Esophagus squamous epithelium (tissue), 4 donors: Measurements from ENCODE around the gene KCNQ1.

Source experiments
- POLR2A ChIP-seq, 4 donors: fragments of 450-650 bp; IDR thresholded peaks; one replicate each; pipeline ENCODE4 v1.6.1; 2017; ENCODE audit warnings: antibody characterized with exemption in 4 of 4, mild to moderate bottlenecking in 4 of 4, moderate library complexity in 3 of 4
- TF ChIP-seq, protein P1 (sequence below), 6 experiments: fragments of 450-650 bp in 4 of 6; fragments of 200-600 bp in 2 of 6; sonication (generic) in 2 of 6; IDR thresholded peaks; one replicate each; pipeline ENCODE4 v1.5.1; 2016 to 2019; ENCODE audit warnings: antibody characterized with exemption in 6 of 6, mild to moderate bottlenecking in 4 of 6, moderate library complexity in 4 of 6

DNA sequence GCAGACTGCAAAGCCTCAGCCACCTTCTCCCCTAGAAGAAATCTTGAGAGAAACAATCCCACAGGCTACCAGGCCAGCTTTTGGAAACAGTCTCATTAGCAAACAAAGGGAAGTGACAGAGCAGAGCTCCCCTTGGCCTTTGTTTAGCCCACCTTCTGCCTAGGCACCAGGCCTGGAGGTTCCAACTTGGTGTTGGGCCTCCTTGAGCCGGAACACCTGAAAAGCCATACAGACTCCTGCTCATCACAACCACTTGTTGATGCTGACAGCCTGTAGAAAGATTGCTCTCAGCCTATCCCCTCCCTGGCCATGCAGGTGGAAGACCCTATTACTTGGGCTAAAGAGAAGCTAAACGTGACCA lies 228.4 kb downstream of the KCNQ1 start:
- TF ChIP-seq, protein P1, sequence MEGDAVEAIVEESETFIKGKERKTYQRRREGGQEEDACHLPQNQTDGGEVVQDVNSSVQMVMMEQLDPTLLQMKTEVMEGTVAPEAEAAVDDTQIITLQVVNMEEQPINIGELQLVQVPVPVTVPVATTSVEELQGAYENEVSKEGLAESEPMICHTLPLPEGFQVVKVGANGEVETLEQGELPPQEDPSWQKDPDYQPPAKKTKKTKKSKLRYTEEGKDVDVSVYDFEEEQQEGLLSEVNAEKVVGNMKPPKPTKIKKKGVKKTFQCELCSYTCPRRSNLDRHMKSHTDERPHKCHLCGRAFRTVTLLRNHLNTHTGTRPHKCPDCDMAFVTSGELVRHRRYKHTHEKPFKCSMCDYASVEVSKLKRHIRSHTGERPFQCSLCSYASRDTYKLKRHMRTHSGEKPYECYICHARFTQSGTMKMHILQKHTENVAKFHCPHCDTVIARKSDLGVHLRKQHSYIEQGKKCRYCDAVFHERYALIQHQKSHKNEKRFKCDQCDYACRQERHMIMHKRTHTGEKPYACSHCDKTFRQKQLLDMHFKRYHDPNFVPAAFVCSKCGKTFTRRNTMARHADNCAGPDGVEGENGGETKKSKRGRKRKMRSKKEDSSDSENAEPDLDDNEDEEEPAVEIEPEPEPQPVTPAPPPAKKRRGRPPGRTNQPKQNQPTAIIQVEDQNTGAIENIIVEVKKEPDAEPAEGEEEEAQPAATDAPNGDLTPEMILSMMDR (IDR thresholded peaks at IDR 0.05) = no peak
- TF ChIP-seq POLR2A (IDR thresholded peaks at IDR 0.05) = no peak
